GM23248 (cell line): ENCODE data around the gene NRDC. TPM values are rescaled to one million over a fixed set of nuclear protein-coding genes. Genes with fewer than 3 reads are reported as not detected.

Experiments
- DNase-seq: peaks from one replicate; pipeline ENCODE4 v3.0.0-alpha.2; 2015
- H2AFZ ChIP-seq: fragments of 200-600 bp; sonication (generic); 2 replicates; pipeline ENCODE4 v1.6.1; 2016; ENCODE audit warnings: antibody characterized with exemption
- H3F3A ChIP-seq: fragments of 200-600 bp; sonication (generic); 2 replicates; pipeline ENCODE4 v1.6.1; 2016; ENCODE audit warnings: mild to moderate bottlenecking, antibody characterized with exemption, mixed run types; ENCODE audit not compliant: insufficient read depth
- H3K27ac ChIP-seq: fragments of 200-600 bp; sonication (generic); 2 replicates; pipeline ENCODE4 v1.5.1; 2016; ENCODE audit warnings: mild to moderate bottlenecking
- H3K27me3 ChIP-seq: fragments of 200-600 bp; sonication (generic); replicated peaks from 2 replicates; pipeline ENCODE4 v1.6.1; 2016; ENCODE audit warnings: mild to moderate bottlenecking; ENCODE audit not compliant: insufficient read depth
- H3K36me3 ChIP-seq: fragments of 200-600 bp; sonication (generic); 2 replicates; pipeline ENCODE4 v1.6.1; 2016; ENCODE audit warnings: low read depth, mild to moderate bottlenecking
- H3K4me1 ChIP-seq: fragments of 200-600 bp; sonication (generic); 2 replicates; pipeline ENCODE4 v1.6.1; 2016; ENCODE audit warnings: mild to moderate bottlenecking; ENCODE audit not compliant: insufficient read depth
- H3K4me2 ChIP-seq: fragments of 200-600 bp; sonication (generic); one replicate; pipeline ENCODE4 v1.6.1; 2016; ENCODE audit warnings: mild to moderate bottlenecking; ENCODE audit not compliant: unreplicated experiment
- H3K4me3 ChIP-seq: fragments of 200-600 bp; sonication (generic); 2 replicates; pipeline ENCODE4 v1.5.1; 2016; ENCODE audit warnings: mild to moderate bottlenecking
- H3K79me2 ChIP-seq: fragments of 200-600 bp; sonication (generic); 2 replicates; pipeline ENCODE4 v1.6.1; 2016; ENCODE audit warnings: mild to moderate bottlenecking; ENCODE audit not compliant: insufficient read depth
- H3K9ac ChIP-seq: fragments of 200-600 bp; sonication (generic); 2 replicates; pipeline ENCODE4 v1.6.1; 2016; ENCODE audit warnings: mild to moderate bottlenecking
- H3K9me2 ChIP-seq: fragments of 200-600 bp; sonication (generic); 2 replicates; pipeline ENCODE4 v1.6.1; 2016; ENCODE audit warnings: mixed run types, mild to moderate bottlenecking, moderate library complexity; ENCODE audit not compliant: insufficient read depth
- H3K9me3 ChIP-seq: fragments of 200-600 bp; sonication (generic); one replicate; pipeline ENCODE4 v1.6.1; 2017; ENCODE audit warnings: low read depth
- H4K20me1 ChIP-seq: fragments of 200-600 bp; sonication (generic); 2 replicates; pipeline ENCODE4 v1.6.0; 2016; ENCODE audit not compliant: insufficient read depth
- EZH2 ChIP-seq: fragments of 200-600 bp; sonication (generic); IDR thresholded peaks from 2 replicates; pipeline ENCODE4 v1.6.1; 2018; ENCODE audit warnings: antibody characterized with exemption, mild to moderate bottlenecking; ENCODE audit not compliant: insufficient read depth, poor library complexity, severe bottlenecking
- EZH2phosphoT487 ChIP-seq: fragments of 200-600 bp; sonication (generic); IDR thresholded peaks from 2 replicates; pipeline ENCODE4 v1.6.1; 2018; ENCODE audit warnings: antibody characterized with exemption, moderate library complexity, mild to moderate bottlenecking, low read depth; ENCODE audit not compliant: insufficient read depth
- WGBS, 2 experiments: methylation state at CpG; one replicate each; pipeline ENCODE4 v1.1.6; 2015 to 2017; ENCODE audit warnings: low lambda C conversion rate in 2 of 2, low coverage in 1 of 2; ENCODE audit errors: missing lambda C conversion rate in 2 of 2; 5-methylcytosine and 5-hydroxymethylcytosine counted together
- in situ Hi-C: fragments of 300-500 bp; cut with MboI; formaldehyde crosslinking; loops from 2 replicates; pipeline ENCODE4 v1.15.0; 2020
- polyA plus RNA-seq: library from polyadenylated mRNA; unstranded; fragments of >200 nt; fragmentation: Nextera tagmentation; extraction: Ambion mirVana; gene quantifications from 2 replicates; pipeline ENCODE4 v1.2.1, GENCODE V29; 2016
- total RNA-seq: library from RNA; depleted of rRNA; stranded (reverse); fragments of >200 nt; shearing (Covaris generic); gene quantifications from 2 replicates; pipeline ENCODE4 v1.2.3, GENCODE V29; 2014

Gene NRDC
- total and polyA plus RNA-seq, 2 experiments from 2014 or later: 55.2 to 129 TPM

DNA sequence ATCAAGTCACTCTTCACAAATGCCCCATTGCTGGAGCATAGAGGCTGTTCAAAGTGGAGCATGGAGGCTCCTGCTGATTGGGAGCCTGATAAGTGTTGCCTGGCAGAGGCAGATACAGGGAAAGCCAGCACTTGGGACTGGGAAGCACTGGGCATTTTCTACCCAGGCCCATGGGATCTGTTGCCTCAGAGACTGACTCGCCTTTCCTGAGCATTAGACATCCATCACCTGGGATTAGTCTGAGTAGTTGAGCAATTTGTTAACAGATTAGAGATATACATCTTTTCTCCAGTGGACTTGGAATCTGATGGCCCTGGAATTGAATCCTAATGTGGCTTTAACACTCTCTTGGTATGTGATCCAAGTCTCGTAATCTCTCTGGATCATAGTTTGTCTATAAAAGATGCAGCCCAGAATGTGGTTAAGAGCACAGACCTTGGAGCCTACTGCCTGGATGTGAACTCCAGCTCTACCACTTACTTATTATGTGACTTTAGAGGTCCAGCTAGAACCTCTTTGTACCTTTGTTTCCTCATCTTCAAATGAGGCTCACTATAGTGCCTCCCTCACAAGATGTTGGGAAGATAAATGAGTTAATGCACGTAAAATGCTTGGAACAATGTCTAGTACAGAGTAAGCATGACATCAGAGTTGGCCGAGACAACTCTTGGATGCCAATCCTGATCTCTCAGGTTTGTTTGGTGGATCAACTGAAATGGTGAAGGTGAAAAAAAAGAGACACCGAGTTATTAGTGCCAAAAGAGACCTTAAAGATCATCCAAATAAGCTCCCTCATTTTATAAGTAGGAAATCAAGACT lies 38.3 kb upstream of the NRDC start:
- H3K4me2 ChIP-seq: peak overlapping the region; percentile 19
- no peak for TF ChIP-seq EZH2phosphoT487
- no peak for TF ChIP-seq EZH2
- H4K20me1 ChIP-seq: no peaks in the 10 kb centered on the region
- H3K9me3 ChIP-seq: no peaks in the 10 kb centered on the region
- no peaks in the 10 kb centered on the region for H3K27me3 ChIP-seq
- peak overlapping the region; percentile 2; the same call in 1 of the 2 replicates for H2AFZ ChIP-seq
- peaks cover 38% of the 10 kb centered on the region for H3K4me1 ChIP-seq
- H3K79me2 ChIP-seq: no peaks in the 10 kb centered on the region; the same call in 1 of the 2 replicates
- 17 to 19% methylated on average over 5 of the region's 5 CpGs for WGBS, 2 experiments
- no peaks in the 10 kb centered on the region for H3K9me2 ChIP-seq
- in situ Hi-C loops: no loop called here
- peaks cover 31% of the 10 kb centered on the region for H3F3A ChIP-seq
- peak; percentile 71 for DNase-seq
- peak overlapping the region; percentile 57 for H3K27ac ChIP-seq
- H3K36me3 ChIP-seq: peaks cover 25% of the 10 kb centered on the region
- peak overlapping the region; percentile 4; the same call in 1 of the 2 replicates for H3K9ac ChIP-seq
- H3K4me3 ChIP-seq: no peak overlapping the region

DNA sequence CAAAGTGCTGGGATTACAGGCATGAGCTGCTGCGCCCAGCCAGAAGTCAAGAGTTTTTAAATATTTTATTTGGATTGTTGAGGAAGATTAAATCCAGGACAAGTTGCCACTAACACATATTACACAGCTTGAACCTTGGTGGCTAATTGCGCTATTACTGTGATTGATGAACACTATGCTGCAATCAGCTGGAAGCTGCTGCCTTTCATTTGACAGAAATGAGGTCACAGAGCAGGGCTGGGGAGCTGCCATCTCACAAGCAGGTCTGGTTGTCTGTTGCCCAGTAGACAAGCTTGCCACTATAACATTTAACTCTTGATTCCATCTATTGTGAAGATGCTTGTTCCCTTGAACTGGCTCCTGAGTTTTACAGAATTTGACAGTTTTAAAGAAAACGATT lies 37.4 kb upstream of the NRDC start:
- DNase-seq: peak; percentile 40
- Histone ChIP-seq H3K4me3 (no peak overlapping the region), H3F3A (peaks cover 30% of the 10 kb centered on the region), H4K20me1 (no peaks in the 10 kb centered on the region), H2AFZ (no peak overlapping the region), H3K27ac (peak overlapping the region; percentile 57), H3K9me2 (no peaks in the 10 kb centered on the region), H3K79me2 (no peaks in the 10 kb centered on the region; the same call in 1 of the 2 replicates), H3K36me3 (peaks cover 29% of the 10 kb centered on the region), H3K9me3 (no peaks in the 10 kb centered on the region), H3K4me2 (no peak overlapping the region), H3K9ac (no peak overlapping the region), H3K4me1 (peaks cover 36% of the 10 kb centered on the region), H3K27me3 (no peaks in the 10 kb centered on the region)
- in situ Hi-C loops: no loop called here
- 79 to 80% methylated on average over 3 of the region's 3 CpGs for WGBS, 2 experiments
- TF ChIP-seq EZH2 (no peak), EZH2phosphoT487 (no peak)

DNA sequence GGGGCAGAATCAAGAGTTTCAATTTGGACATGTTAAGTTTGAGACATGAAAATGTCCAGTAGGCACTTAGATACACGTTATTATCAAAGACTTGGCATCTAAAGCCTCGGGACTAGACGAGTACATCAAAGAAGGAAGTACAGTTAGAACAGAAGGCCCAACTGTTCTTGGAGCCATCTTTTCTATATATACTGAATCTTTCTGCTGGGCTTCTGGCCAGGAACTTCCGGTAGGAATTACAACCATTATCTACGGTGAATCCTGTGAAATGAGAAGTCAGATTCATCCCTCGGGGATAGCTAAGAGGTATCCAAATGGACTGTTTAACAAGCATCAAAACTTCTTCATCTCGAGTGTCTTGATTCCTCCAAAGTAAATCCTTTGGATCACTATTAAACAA lies 34.4 kb upstream of the NRDC start:
- Histone ChIP-seq H3K9me3 (no peaks in the 10 kb centered on the region), H3K9ac (no peak overlapping the region), H4K20me1 (no peaks in the 10 kb centered on the region), H3K79me2 (no peaks in the 10 kb centered on the region), H3K9me2 (no peaks in the 10 kb centered on the region), H2AFZ (no peak overlapping the region), H3K27ac (no peak overlapping the region), H3K4me3 (no peak overlapping the region), H3K4me2 (no peak overlapping the region), H3F3A (peaks cover 25% of the 10 kb centered on the region), H3K36me3 (peaks cover 20% of the 10 kb centered on the region), H3K27me3 (no peaks in the 10 kb centered on the region), H3K4me1 (peaks cover 22% of the 10 kb centered on the region)
- 96% methylated on average over 7 of the region's 7 CpGs for WGBS, 2 experiments
- TF ChIP-seq EZH2phosphoT487 (no peak), EZH2 (no peak)
- in situ Hi-C loops: no loop called here
- DNase-seq: no peak

DNA sequence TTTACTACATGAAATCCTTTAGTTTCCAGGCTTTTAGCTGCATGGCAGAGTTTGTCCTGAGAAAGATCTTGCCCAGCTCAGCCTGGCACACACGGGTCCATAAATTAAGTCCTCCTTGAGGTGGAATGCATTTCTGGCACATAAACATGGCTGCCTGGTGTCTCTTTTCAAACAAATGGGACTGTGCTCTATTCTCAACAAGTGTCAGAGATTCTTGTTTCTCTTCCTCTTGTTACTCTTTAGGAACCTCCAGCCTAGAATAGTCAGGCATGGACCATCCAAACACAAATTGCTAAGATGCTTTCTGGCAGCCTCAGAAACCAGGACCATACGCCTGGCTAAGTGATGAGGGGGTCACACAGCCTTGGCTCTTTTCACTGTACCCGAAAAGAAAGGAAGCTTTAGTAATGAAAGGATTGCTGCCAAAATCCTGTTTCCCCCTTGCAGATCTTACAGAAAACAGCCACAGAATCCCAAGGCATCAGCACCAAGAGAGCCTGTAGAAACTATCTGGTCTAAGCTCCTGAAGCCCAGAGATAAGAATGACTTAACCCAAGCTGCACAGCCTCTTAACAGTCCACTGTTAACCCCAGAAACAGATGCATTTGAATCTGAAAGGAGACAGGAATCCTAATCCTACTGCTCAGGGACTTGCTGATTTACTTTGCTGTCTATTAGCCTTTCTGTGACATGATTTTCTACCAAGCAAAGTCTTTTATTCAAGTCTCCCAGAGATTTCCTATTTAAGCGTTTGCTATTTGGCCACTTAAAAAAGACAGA lies 31.9 kb upstream of the NRDC start:
- Histone ChIP-seq H3K36me3 (peaks cover 20% of the 10 kb centered on the region), H2AFZ (no peak overlapping the region), H3K4me3 (no peak overlapping the region), H3K27ac (no peak overlapping the region), H3K4me2 (no peak overlapping the region), H3K9me2 (no peaks in the 10 kb centered on the region), H3K9me3 (no peaks in the 10 kb centered on the region), H4K20me1 (no peaks in the 10 kb centered on the region), H3K79me2 (no peaks in the 10 kb centered on the region), H3K27me3 (no peaks in the 10 kb centered on the region), H3K4me1 (peaks cover 17% of the 10 kb centered on the region), H3K9ac (no peak overlapping the region), H3F3A (peaks cover 23% of the 10 kb centered on the region; the same call in 1 of the 2 replicates)
- 65 to 70% methylated on average over 4 of the region's 4 CpGs for WGBS, 2 experiments
- TF ChIP-seq EZH2 (no peak), EZH2phosphoT487 (no peak)
- in situ Hi-C loops: no loop called here
- DNase-seq: no peak
